Kidney epithelial cell (primary cell): ENCODE measurements around the gene OR10AG1. TPM values are rescaled to one million over a fixed set of nuclear protein-coding genes. Genes with fewer than 3 reads are reported as not detected.

Experiments used
- total RNA-seq: library from RNA; depleted of rRNA; stranded (reverse); fragments of >200 nt; gene quantifications from 2 replicates; pipeline ENCODE4 v1.2.3, GENCODE V29; 2015

The OR10AG1 gene
- total RNA-seq, 1 donor from 2014 or later: not detected

Other genes starting within 250 kb of the OR10AG1 start
- gene OR5D13, start 196.5 kb downstream of the OR10AG1 start, total RNA-seq: not detected in 2 replicates
- not detected in 2 replicates for gene OR5D14, start 174.4 kb downstream of the OR10AG1 start, total RNA-seq
- gene OR5L1, start 158.6 kb downstream of the OR10AG1 start, total RNA-seq: not detected in 2 replicates
- gene OR5D18, start 150.3 kb downstream of the OR10AG1 start, total RNA-seq: not detected in 2 replicates
- not detected in 2 replicates for gene OR5L2, start 142.7 kb downstream of the OR10AG1 start, total RNA-seq
- not detected in 2 replicates for gene OR5D16, start 131.2 kb downstream of the OR10AG1 start, total RNA-seq
- not detected in 2 replicates for gene TRIM51, start 86.6 kb downstream of the OR10AG1 start, total RNA-seq
- not detected in 2 replicates for gene OR5W2, start 55.4 kb downstream of the OR10AG1 start, total RNA-seq
- not detected in 2 replicates for gene OR5I1, start 33.5 kb downstream of the OR10AG1 start, total RNA-seq
- gene OR5F1, start 24.7 kb upstream of the OR10AG1 start, total RNA-seq: not detected in 2 replicates
- gene OR5AS1, start 57.7 kb upstream of the OR10AG1 start, total RNA-seq: not detected in 2 replicates
- not detected in 2 replicates for gene OR8I2, start 123.4 kb upstream of the OR10AG1 start, total RNA-seq
- not detected in 2 replicates for gene OR8H2, start 133.7 kb upstream of the OR10AG1 start, total RNA-seq
- not detected in 2 replicates for gene OR8H3, start 152.4 kb upstream of the OR10AG1 start, total RNA-seq
- not detected in 2 replicates for gene OR8J3, start 170.3 kb upstream of the OR10AG1 start, total RNA-seq
- not detected in 2 replicates for gene OR8K5, start 190.4 kb upstream of the OR10AG1 start, total RNA-seq
- not detected in 2 replicates for gene OR5J2, start 206.7 kb upstream of the OR10AG1 start, total RNA-seq